ENCODE measurements around the gene NWD2. TPM values are rescaled to one million over a fixed set of nuclear protein-coding genes. Genes with fewer than 3 reads are reported as not detected.

The NWD2 gene
- total and polyA plus RNA-seq, 9 of the 15 experiments (the other 6 are each of a cell fraction or from before 2014, with no cell fraction given): not detected

- POLR2A ChIA-PET: interaction anchor here (0.6 kb wide), 1 partner anchor 201 kb away, joined by 3 read pairs; no protein-coding TSS in a partner anchor
- H3K9me3 ChIP-seq (replicated peaks; ENCODE audit: control insufficient read depth, insufficient read depth, low read depth, low read length): no peaks in the 10 kb centered on the region
- 3% methylated on average over 3 of the region's 3 CpGs for WGBS (ENCODE audit: insufficient coverage, low coverage, missing lambda C conversion rate)
- H3K79me2 ChIP-seq (ENCODE audit: control insufficient read depth, insufficient read depth, low read length): no peaks in the 10 kb centered on the region
- H3K36me3 ChIP-seq (ENCODE audit: control insufficient read depth, insufficient read depth, low read length): no peaks in the 10 kb centered on the region
- H3K9me1 ChIP-seq (ENCODE audit: control insufficient read depth, insufficient read depth, low read length): no peaks in the 10 kb centered on the region
- peak; percentile 81 for FAIRE-seq
- H3K4me3 ChIP-seq: no peak overlapping the region
- H4K20me1 ChIP-seq (replicated peaks; ENCODE audit: control insufficient read depth, insufficient read depth, low read length): no peaks in the 10 kb centered on the region
- BruUV-seq (replicated peaks): no TSS peak
- CTCF ChIA-PET (ENCODE audit: low intra/inter-chr PET ratio): interaction anchor here (1.0 to 1.9 kb wide), 3 partner anchors 114 to 582 kb away, joined by 3 to 10 read pairs (median 3); no protein-coding TSS in a partner anchor
- in situ Hi-C loops (cut with MboI): no loop called here
- H3K4me2 ChIP-seq (ENCODE audit: insufficient read depth, low read length): peak overlapping the region; percentile 59; the same call in 1 of the 2 replicates
- H3K27me3 ChIP-seq (ENCODE audit: control insufficient read depth in 2 of 2, insufficient read depth in 2 of 2, low read length in 2 of 2): peaks cover 7 to 9% of the 10 kb centered on the region in 2 experiments; a peak in 4 of 5 replicates
- no peak overlapping the region for H2AFZ ChIP-seq (ENCODE audit: low read depth, low read length)
- peak; percentile 89 for ATAC-seq
- intact Hi-C loops (cut with micrococcal nuclease): loop anchor here (1.0 kb wide), 2 partner anchors 113 to 349 kb away; no protein-coding TSS in a partner anchor
- H3K27ac ChIP-seq (ENCODE audit: extremely low read depth, low read depth, low read length): no peak overlapping the region
- peak; percentile 12 to 70 (median 30) for DNase-seq (ENCODE audit: extremely low read depth in 1 of 4, low spot score in 3 of 4)
- H3K4me1 ChIP-seq (replicated peaks in 1 of 2; ENCODE audit: control insufficient read depth in 2 of 2, insufficient read depth in 2 of 2, low read length in 2 of 2): peaks cover 0 to 9% of the 10 kb centered on the region in 2 experiments; a peak in 2 of 5 replicates
- no peak overlapping the region for H3K9ac ChIP-seq (ENCODE audit: insufficient read depth in 1 of 2, low read depth in 2 of 2, low read length in 2 of 2)
- no peak for TF ChIP-seq CREBBP (IDR thresholded peaks at IDR 0.05; ENCODE audit: low read depth, low read length)
- no peak for TF ChIP-seq ZNF41 (CRISPR knock-in tag; conservative IDR thresholded peaks at IDR 0.05)
- peak; percentile 47 to 77; a peak in 3 of 4 replicates for TF ChIP-seq RAD21 (CRISPR knock-in tag; conservative IDR thresholded peaks at IDR 0.05 in 1 of 2, IDR thresholded peaks at IDR 0.05 in 1 of 2)
- no peak for TF ChIP-seq HNRNPLL (IDR thresholded peaks at IDR 0.05; ENCODE audit: low read depth, low read length, poor library complexity, severe bottlenecking)
- no peak for TF ChIP-seq KLF16 (IDR thresholded peaks at IDR 0.05)
- TF ChIP-seq ZNF398 (CRISPR knock-in tag; IDR thresholded peaks at IDR 0.05): no peak
- TF ChIP-seq ZNF75A (CRISPR knock-in tag; IDR thresholded peaks at IDR 0.05): no peak
- no peak for TF ChIP-seq ASH1L (IDR thresholded peaks at IDR 0.05; ENCODE audit: borderline replicate concordance, low read depth, partially characterized antibody)
- no peak for TF ChIP-seq PTBP1 (IDR thresholded peaks at IDR 0.05; ENCODE audit: low read depth, low read length)
- TF ChIP-seq SNAPC5 (CRISPR knock-in tag; IDR thresholded peaks at IDR 0.05): no peak
- no peak for TF ChIP-seq ZBTB40 (IDR thresholded peaks at IDR 0.05)
- no peak for TF ChIP-seq ZBTB40 (CRISPR knock-in tag; IDR thresholded peaks at IDR 0.05)
Measured at GRCh38 chr4:37452952-37453280, 208.4 kb downstream of the NWD2 start.
